DND-41 (cell line): ENCODE results near the gene SLC2A13.

Source experiments
- CTCF ChIP-seq: IDR thresholded peaks from 2 replicates; pipeline ENCODE4 v1.5.1; 2012; ENCODE audit warnings: borderline replicate concordance, low read length, moderate library complexity, mild to moderate bottlenecking; ENCODE audit not compliant: poor library complexity, severe bottlenecking; ENCODE audit errors: extremely low read depth
- EZH2 ChIP-seq: IDR thresholded peaks from 3 replicates; pipeline ENCODE4 v1.6.1; 2012; ENCODE audit warnings: borderline replicate concordance, low read depth, mild to moderate bottlenecking, moderate library complexity, low read length, inconsistent platforms; ENCODE audit not compliant: severe bottlenecking

GRCh38 chr12:40015881-40016280 is 90.0 kb downstream of the SLC2A13 start:
- TF ChIP-seq CTCF = no peak
- TF ChIP-seq EZH2 = no peak
